Measurements from ENCODE around the gene AKAP13.
A peak's percentile ranks its signal among the peaks of the same experiment; 100 is the strongest.

AKAP13 gene

GRCh38 chr15:85691350-85692240 lies 311.2 kb downstream of the AKAP13 start:
- no peak for DNase-seq (ENCODE audit: low read depth, low spot score)
- peak overlapping the region; percentile 64; the same call in 1 of the 2 replicates for H3K4me3 ChIP-seq (ENCODE audit: low read length)

GRCh38 chr15:85692321-85692720 lies 311.9 kb downstream of the AKAP13 start:
- no peak overlapping the region for H3K4me3 ChIP-seq (ENCODE audit: low read length)

GRCh38 chr15:85692873-85693272 lies 312.5 kb downstream of the AKAP13 start:
- no peak overlapping the region for H3K4me3 ChIP-seq (ENCODE audit: low read length)
- no peak for DNase-seq (ENCODE audit: low read depth, low spot score)

More at GRCh38 chr15:85692321-85692720, 311.9 kb downstream of the AKAP13 start:
- no peak for DNase-seq (ENCODE audit: low read depth, low spot score)

- no peak overlapping the region for H3K4me3 ChIP-seq (ENCODE audit: low read length)
- no peak for DNase-seq (ENCODE audit: low read depth, low spot score)
Observed at GRCh38 chr15:85693277-85693676, 312.9 kb downstream of the AKAP13 start.

- DNase-seq (ENCODE audit: low read depth, low spot score): no peak
- H3K4me3 ChIP-seq (ENCODE audit: low read length): no peak overlapping the region
Observed at GRCh38 chr15:85694091-85694490, 313.7 kb downstream of the AKAP13 start.

- H3K4me3 ChIP-seq (ENCODE audit: low read length): no peak overlapping the region
- no peak for DNase-seq (ENCODE audit: low read depth, low spot score)
Observed at GRCh38 chr15:85700767-85701166, 320.4 kb downstream of the AKAP13 start.

GRCh38 chr15:85702321-85703101 lies 322.1 kb downstream of the AKAP13 start:
- H3K4me3 ChIP-seq (ENCODE audit: low read length): no peak overlapping the region
- no peak for DNase-seq (ENCODE audit: low read depth, low spot score)

- no peak for DNase-seq (ENCODE audit: low read depth, low spot score)
- no peak overlapping the region for H3K4me3 ChIP-seq (ENCODE audit: low read length)
Observed at GRCh38 chr15:85704066-85704465, 323.7 kb downstream of the AKAP13 start.

- no peak for DNase-seq (ENCODE audit: low read depth, low spot score)
- no peak overlapping the region for H3K4me3 ChIP-seq (ENCODE audit: low read length)
Observed at GRCh38 chr15:85704720-85705429, 324.5 kb downstream of the AKAP13 start.

- peak; percentile 37 for DNase-seq (ENCODE audit: low read depth, low spot score)
- peak overlapping the region; percentile 43 for H3K4me3 ChIP-seq (ENCODE audit: low read length)
Observed at GRCh38 chr15:85706779-85707518, 326.5 kb downstream of the AKAP13 start.

- H3K4me3 ChIP-seq (ENCODE audit: low read length): peak overlapping the region; percentile 43
- DNase-seq (ENCODE audit: low read depth, low spot score): no peak
Observed at GRCh38 chr15:85707519-85708338, 327.3 kb downstream of the AKAP13 start.

GRCh38 chr15:85708402-85708941 lies 328.1 kb downstream of the AKAP13 start:
- DNase-seq (ENCODE audit: low read depth, low spot score): no peak
- H3K4me3 ChIP-seq (ENCODE audit: low read length): no peak overlapping the region

GRCh38 chr15:85709250-85709649 lies 328.8 kb downstream of the AKAP13 start:
- no peak for DNase-seq (ENCODE audit: low read depth, low spot score)
- no peak overlapping the region for H3K4me3 ChIP-seq (ENCODE audit: low read length)

- H3K4me3 ChIP-seq (ENCODE audit: low read length): no peak overlapping the region
- no peak for DNase-seq (ENCODE audit: low read depth, low spot score)
Observed at GRCh38 chr15:85710340-85710842, 330.0 kb downstream of the AKAP13 start.

GRCh38 chr15:85711580-85712192 lies 331.3 kb downstream of the AKAP13 start:
- no peak overlapping the region for H3K4me3 ChIP-seq (ENCODE audit: low read length)
- no peak for DNase-seq (ENCODE audit: low read depth, low spot score)

GRCh38 chr15:85716261-85716660 lies 335.9 kb downstream of the AKAP13 start:
- DNase-seq (ENCODE audit: low read depth, low spot score): no peak
- no peak overlapping the region for H3K4me3 ChIP-seq (ENCODE audit: low read length)

GRCh38 chr15:85717212-85717611 lies 336.8 kb downstream of the AKAP13 start:
- DNase-seq (ENCODE audit: low read depth, low spot score): no peak

More at GRCh38 chr15:85717212-85717611, 336.8 kb downstream of the AKAP13 start:
- no peak overlapping the region for H3K4me3 ChIP-seq (ENCODE audit: low read length)
